ENCODE data around the gene ACTRT2. TPM values are rescaled to one million over a fixed set of nuclear protein-coding genes. Genes with fewer than 3 reads are reported as not detected.

The ACTRT2 gene
- total and polyA plus RNA-seq, 2 donors (not counting 1 experiment from before 2014, with no cell fraction given), result not detected

DNA sequence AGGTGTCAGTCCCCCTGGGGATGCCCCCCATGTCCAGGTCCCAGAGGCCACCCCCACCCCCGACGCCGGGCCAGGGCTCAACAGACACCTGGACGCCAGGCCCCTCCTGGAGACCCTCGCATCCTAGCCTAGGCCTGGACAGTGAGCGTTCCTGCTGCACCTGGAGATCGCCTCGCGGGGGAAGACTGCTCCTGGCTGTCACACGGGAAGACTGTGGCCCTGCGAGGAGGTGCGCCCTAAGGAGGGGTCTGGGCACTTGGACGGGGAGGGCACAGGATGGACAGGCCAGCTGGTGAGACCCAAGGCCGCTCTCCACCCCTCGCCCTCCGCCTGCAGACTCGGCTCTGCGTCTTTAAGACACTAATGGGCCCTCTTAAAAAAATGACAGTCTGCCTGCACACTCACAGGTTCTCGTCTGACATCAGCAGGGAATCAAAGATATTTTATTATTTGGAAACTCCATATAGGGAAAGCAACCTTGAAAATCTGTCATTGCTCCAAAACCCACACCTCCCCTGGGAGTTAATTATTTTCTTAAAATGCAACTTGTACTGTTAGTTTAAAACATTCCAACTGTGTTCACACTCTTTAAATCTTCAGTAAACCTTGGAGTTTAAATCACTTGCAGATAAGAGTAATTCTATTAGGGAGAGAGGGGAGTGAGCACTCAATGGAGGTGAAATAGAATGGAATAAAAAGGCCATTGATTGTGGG lies 45.6 kb upstream of the ACTRT2 start:
- H3K27me3 Mint-ChIP-seq, result peaks cover 3% of the 10 kb centered on the region
- DNase-seq, result no peak
- ATAC-seq (ENCODE audit: low read depth), result no peak

GRCh38 chr1:2976180-2976562 lies 45.1 kb upstream of the ACTRT2 start:
- Mint-ChIP-seq H3K4me3 (no peak overlapping the region), H3K9me3 (ENCODE audit: insufficient read depth) (no peaks in the 10 kb centered on the region), H3K27ac (no peak overlapping the region), H3K27me3 (peaks cover 3% of the 10 kb centered on the region), H3K4me1 (peaks cover 6% of the 10 kb centered on the region)
- H3K4me1 ChIP-seq (ENCODE audit: control insufficient read depth in 2 of 2, insufficient read depth in 2 of 2, low read length in 2 of 2), result peaks cover 0 to 9% of the 10 kb centered on the region in 2 donors
- no peaks in the 10 kb centered on the region for H3K9me3 ChIP-seq (ENCODE audit: control extremely low read depth in 1 of 3, control insufficient read depth in 2 of 3, insufficient read depth in 1 of 3, low read length in 2 of 3)
- no peak overlapping the region for H3K27ac ChIP-seq (ENCODE audit: low read length in 2 of 2)
- WGBS (ENCODE audit: insufficient coverage), result 95% methylated on average over 6 of the region's 6 CpGs
- POLR2A ChIA-PET, result no interaction called here
- no peaks in the 10 kb centered on the region for H3K36me3 ChIP-seq (replicated peaks in 1 of 2; ENCODE audit: control extremely low read depth in 1 of 2, control insufficient read depth in 1 of 2, extremely low read depth in 1 of 2, insufficient read depth in 2 of 2, low read length in 1 of 2)
- CTCF ChIA-PET, result no interaction called here
- intact Hi-C loops (cut with micrococcal nuclease), result no loop called here
- no peaks in the 10 kb centered on the region for H4K20me1 ChIP-seq (ENCODE audit: control insufficient read depth, insufficient read depth, low read length, poor library complexity, severe bottlenecking)
- H3K79me2 ChIP-seq (ENCODE audit: control insufficient read depth, insufficient read depth, low read length), result no peaks in the 10 kb centered on the region
- H2AFZ ChIP-seq (ENCODE audit: insufficient read depth, low read depth, low read length, poor library complexity, severe bottlenecking), result no peak overlapping the region
- ATAC-seq (ENCODE audit: low read depth), result no peak
- H3K27me3 ChIP-seq (replicated peaks in 1 of 4; ENCODE audit: control extremely low read depth in 1 of 4, control insufficient read depth in 3 of 4, insufficient read depth in 4 of 4, low read length in 3 of 4), result peaks cover 0 to 8% (median 0%) of the 10 kb centered on the region in 4 experiments
- no peak for DNase-seq
- H3K9ac ChIP-seq (ENCODE audit: low read length), result no peak overlapping the region
- H3K4me3 ChIP-seq (ENCODE audit: control extremely low read depth in 1 of 5, extremely low read depth in 1 of 5, insufficient read depth in 1 of 5, low read depth in 2 of 5, low read length in 4 of 5), result no peak overlapping the region
- TF ChIP-seq, protein P1, sequence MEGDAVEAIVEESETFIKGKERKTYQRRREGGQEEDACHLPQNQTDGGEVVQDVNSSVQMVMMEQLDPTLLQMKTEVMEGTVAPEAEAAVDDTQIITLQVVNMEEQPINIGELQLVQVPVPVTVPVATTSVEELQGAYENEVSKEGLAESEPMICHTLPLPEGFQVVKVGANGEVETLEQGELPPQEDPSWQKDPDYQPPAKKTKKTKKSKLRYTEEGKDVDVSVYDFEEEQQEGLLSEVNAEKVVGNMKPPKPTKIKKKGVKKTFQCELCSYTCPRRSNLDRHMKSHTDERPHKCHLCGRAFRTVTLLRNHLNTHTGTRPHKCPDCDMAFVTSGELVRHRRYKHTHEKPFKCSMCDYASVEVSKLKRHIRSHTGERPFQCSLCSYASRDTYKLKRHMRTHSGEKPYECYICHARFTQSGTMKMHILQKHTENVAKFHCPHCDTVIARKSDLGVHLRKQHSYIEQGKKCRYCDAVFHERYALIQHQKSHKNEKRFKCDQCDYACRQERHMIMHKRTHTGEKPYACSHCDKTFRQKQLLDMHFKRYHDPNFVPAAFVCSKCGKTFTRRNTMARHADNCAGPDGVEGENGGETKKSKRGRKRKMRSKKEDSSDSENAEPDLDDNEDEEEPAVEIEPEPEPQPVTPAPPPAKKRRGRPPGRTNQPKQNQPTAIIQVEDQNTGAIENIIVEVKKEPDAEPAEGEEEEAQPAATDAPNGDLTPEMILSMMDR (IDR thresholded peaks at IDR 0.05), result no peak
- no peak for TF ChIP-seq EZH2 (IDR thresholded peaks at IDR 0.05; ENCODE audit: borderline replicate concordance, insufficient read depth, low read depth, low read length, poor library complexity, severe bottlenecking)
- no peak overlapping the region for H3K4me2 ChIP-seq (replicated peaks; ENCODE audit: low read depth, low read length, poor library complexity, severe bottlenecking)

More for the DNA sequence above, 45.6 kb upstream of the ACTRT2 start:
- ChIA-PET POLR2A (no interaction called here), CTCF (no interaction called here)
- H3K27ac Mint-ChIP-seq, result no peak overlapping the region
- Histone ChIP-seq H3K4me1 (ENCODE audit: control insufficient read depth in 2 of 2, insufficient read depth in 2 of 2, low read length in 2 of 2) (peaks cover 0 to 9% of the 10 kb centered on the region in 2 donors), H3K4me3 (ENCODE audit: control extremely low read depth in 1 of 5, extremely low read depth in 1 of 5, insufficient read depth in 1 of 5, low read depth in 2 of 5, low read length in 4 of 5) (no peak overlapping the region), H4K20me1 (ENCODE audit: control insufficient read depth, insufficient read depth, low read length, poor library complexity, severe bottlenecking) (no peaks in the 10 kb centered on the region), H3K27ac (ENCODE audit: low read length in 2 of 2) (no peak overlapping the region), H3K4me2 (replicated peaks; ENCODE audit: low read depth, low read length, poor library complexity, severe bottlenecking) (no peak overlapping the region), H2AFZ (ENCODE audit: insufficient read depth, low read depth, low read length, poor library complexity, severe bottlenecking) (no peak overlapping the region), H3K27me3 (replicated peaks in 1 of 4; ENCODE audit: control extremely low read depth in 1 of 4, control insufficient read depth in 3 of 4, insufficient read depth in 4 of 4, low read length in 3 of 4) (peaks cover 0 to 10% (median 0%) of the 10 kb centered on the region in 4 experiments), H3K9me3 (ENCODE audit: control extremely low read depth in 1 of 3, control insufficient read depth in 2 of 3, insufficient read depth in 1 of 3, low read length in 2 of 3) (no peaks in the 10 kb centered on the region), H3K36me3 (replicated peaks in 1 of 2; ENCODE audit: control extremely low read depth in 1 of 2, control insufficient read depth in 1 of 2, extremely low read depth in 1 of 2, insufficient read depth in 2 of 2, low read length in 1 of 2) (no peaks in the 10 kb centered on the region), H3K9ac (ENCODE audit: low read length) (no peak overlapping the region), H3K79me2 (ENCODE audit: control insufficient read depth, insufficient read depth, low read length) (no peaks in the 10 kb centered on the region)
- peaks cover 6% of the 10 kb centered on the region for H3K4me1 Mint-ChIP-seq
- H3K9me3 Mint-ChIP-seq (ENCODE audit: insufficient read depth), result no peaks in the 10 kb centered on the region
- TF ChIP-seq EZH2 (IDR thresholded peaks at IDR 0.05; ENCODE audit: borderline replicate concordance, insufficient read depth, low read depth, low read length, poor library complexity, severe bottlenecking), result no peak
- TF ChIP-seq, protein P1 (IDR thresholded peaks at IDR 0.05), result no peak
- intact Hi-C loops (cut with micrococcal nuclease), result no loop called here
- WGBS (ENCODE audit: insufficient coverage), result 89% methylated on average over 16 of the region's 19 CpGs
- no peak overlapping the region for H3K4me3 Mint-ChIP-seq
